Gastroesophageal sphincter (tissue), 3 donors: ENCODE measurements around the gene SLCO3A1.

ENCODE experiments used
- EP300 ChIP-seq: sonication (generic); formaldehyde crosslinking; IDR thresholded peaks from one replicate; pipeline ENCODE4 v1.6.1; 2017; ENCODE audit warnings: antibody characterized with exemption, mild to moderate bottlenecking
- POLR2A ChIP-seq, 2 donors: fragments of 450-650 bp; IDR thresholded peaks; one replicate each; pipeline ENCODE4 v1.6.1; 2017; ENCODE audit warnings: antibody characterized with exemption in 2 of 2, mild to moderate bottlenecking in 2 of 2, moderate library complexity in 1 of 2
- POLR2AphosphoS5 ChIP-seq: sonication (generic); formaldehyde crosslinking; IDR thresholded peaks from one replicate; pipeline ENCODE4 v1.6.1; 2017; ENCODE audit warnings: antibody characterized with exemption
- TF ChIP-seq, protein P1 (sequence below), 4 experiments: fragments of 200-600 bp in 2 of 4; fragments of 450-650 bp in 2 of 4; sonication (generic) in 1 of 4; IDR thresholded peaks; one replicate each; pipeline ENCODE4 v1.5.1; 2017 to 2019; ENCODE audit warnings: antibody characterized with exemption in 4 of 4, mild to moderate bottlenecking in 2 of 4, moderate library complexity in 2 of 4

DNA sequence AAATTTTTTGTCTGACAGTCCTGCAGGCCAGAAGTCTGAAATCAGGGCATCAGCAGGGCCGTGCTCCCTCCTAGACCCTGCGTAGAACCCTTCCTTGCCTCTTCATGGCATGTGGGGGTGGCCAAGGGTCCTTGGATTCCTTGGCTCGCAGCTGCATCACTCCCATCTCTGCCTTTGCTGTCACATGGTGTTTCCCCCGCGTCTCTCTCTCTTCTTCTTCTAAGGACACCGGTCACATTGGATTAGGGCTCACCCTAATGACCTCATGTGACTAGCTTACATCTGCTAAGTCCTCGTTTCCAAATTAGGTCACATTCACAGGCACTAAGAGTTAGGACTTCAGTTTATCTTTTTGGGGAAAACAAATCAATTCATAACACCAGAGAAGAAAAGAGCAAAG, 12.0 kb downstream of the SLCO3A1 start:
- TF ChIP-seq EP300 = no peak
- no peak for TF ChIP-seq POLR2AphosphoS5
- TF ChIP-seq, protein P1, sequence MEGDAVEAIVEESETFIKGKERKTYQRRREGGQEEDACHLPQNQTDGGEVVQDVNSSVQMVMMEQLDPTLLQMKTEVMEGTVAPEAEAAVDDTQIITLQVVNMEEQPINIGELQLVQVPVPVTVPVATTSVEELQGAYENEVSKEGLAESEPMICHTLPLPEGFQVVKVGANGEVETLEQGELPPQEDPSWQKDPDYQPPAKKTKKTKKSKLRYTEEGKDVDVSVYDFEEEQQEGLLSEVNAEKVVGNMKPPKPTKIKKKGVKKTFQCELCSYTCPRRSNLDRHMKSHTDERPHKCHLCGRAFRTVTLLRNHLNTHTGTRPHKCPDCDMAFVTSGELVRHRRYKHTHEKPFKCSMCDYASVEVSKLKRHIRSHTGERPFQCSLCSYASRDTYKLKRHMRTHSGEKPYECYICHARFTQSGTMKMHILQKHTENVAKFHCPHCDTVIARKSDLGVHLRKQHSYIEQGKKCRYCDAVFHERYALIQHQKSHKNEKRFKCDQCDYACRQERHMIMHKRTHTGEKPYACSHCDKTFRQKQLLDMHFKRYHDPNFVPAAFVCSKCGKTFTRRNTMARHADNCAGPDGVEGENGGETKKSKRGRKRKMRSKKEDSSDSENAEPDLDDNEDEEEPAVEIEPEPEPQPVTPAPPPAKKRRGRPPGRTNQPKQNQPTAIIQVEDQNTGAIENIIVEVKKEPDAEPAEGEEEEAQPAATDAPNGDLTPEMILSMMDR (IDR thresholded peaks at IDR 0.05) = no peak
- TF ChIP-seq POLR2A (IDR thresholded peaks at IDR 0.05) = no peak
